Measurements from ENCODE around the gene CAPN15.

DNA sequence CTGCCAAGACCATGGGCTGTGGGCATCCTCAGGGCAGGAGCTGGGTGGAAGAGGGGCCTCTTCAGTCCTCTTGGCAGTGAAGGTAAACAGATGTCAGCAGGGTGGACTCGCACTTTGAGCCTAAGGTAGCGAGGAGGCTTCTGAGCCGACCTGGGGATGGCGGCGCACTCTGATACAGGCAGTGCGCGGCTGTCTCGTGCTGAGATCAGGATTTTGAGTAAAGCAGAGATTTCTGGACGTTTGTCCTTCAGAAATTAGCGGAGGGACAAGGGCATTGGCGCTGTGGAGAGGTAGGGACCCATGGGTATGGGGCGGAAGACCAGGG is 69.2 kb downstream of the CAPN15 start:
- no peak for TF ChIP-seq POLR2A (IDR thresholded peaks at IDR 0.05)
- TF ChIP-seq, protein P1, sequence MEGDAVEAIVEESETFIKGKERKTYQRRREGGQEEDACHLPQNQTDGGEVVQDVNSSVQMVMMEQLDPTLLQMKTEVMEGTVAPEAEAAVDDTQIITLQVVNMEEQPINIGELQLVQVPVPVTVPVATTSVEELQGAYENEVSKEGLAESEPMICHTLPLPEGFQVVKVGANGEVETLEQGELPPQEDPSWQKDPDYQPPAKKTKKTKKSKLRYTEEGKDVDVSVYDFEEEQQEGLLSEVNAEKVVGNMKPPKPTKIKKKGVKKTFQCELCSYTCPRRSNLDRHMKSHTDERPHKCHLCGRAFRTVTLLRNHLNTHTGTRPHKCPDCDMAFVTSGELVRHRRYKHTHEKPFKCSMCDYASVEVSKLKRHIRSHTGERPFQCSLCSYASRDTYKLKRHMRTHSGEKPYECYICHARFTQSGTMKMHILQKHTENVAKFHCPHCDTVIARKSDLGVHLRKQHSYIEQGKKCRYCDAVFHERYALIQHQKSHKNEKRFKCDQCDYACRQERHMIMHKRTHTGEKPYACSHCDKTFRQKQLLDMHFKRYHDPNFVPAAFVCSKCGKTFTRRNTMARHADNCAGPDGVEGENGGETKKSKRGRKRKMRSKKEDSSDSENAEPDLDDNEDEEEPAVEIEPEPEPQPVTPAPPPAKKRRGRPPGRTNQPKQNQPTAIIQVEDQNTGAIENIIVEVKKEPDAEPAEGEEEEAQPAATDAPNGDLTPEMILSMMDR (IDR thresholded peaks at IDR 0.05 in 4 of 5, conservative IDR thresholded peaks at IDR 0.05 in 1 of 5) = no peak
